Natural killer cell (primary cell): ENCODE results near the gene DGAT2. TPM values are rescaled to one million over a fixed set of nuclear protein-coding genes. Genes with fewer than 3 reads are reported as not detected.

ENCODE experiments used
- ATAC-seq, 3 donors: fragments of 150-1000 bp in 2 of 3; fragments of 200-7000 bp in 1 of 3; cut with Tn5 transposase; 1 replicate in 1 of 3; 2 replicates in 2 of 3; pipeline ENCODE4 v1.10.0; 2021; ENCODE audit warnings: mild to moderate bottlenecking in 2 of 3, moderate library complexity in 2 of 3
- DNase-seq, 2 donors: peaks; one replicate each; pipeline versions ENCODE4 v3.0.0 to v3.0.0-alpha.2; 2013 to 2021; ENCODE audit warnings: mixed read lengths in 1 of 2
- H3K27ac ChIP-seq: one replicate; pipeline ENCODE4 v1.5.1; 2013; ENCODE audit warnings: mild to moderate bottlenecking, low read length
- H3K27me3 ChIP-seq: one replicate; pipeline ENCODE4 v1.6.1; 2013; ENCODE audit warnings: low read length; ENCODE audit not compliant: control insufficient read depth, insufficient read depth
- H3K36me3 ChIP-seq: one replicate; pipeline ENCODE4 v1.6.1; 2013; ENCODE audit warnings: low read length; ENCODE audit not compliant: control insufficient read depth, insufficient read depth
- H3K4me1 ChIP-seq: one replicate; pipeline ENCODE4 v1.6.1; 2013; ENCODE audit warnings: low read length; ENCODE audit not compliant: control insufficient read depth, insufficient read depth
- H3K4me3 ChIP-seq: one replicate; pipeline ENCODE4 v1.5.1; 2013; ENCODE audit warnings: low read length
- H3K9me3 ChIP-seq: one replicate; pipeline ENCODE4 v1.6.1; 2013; ENCODE audit warnings: low read length; ENCODE audit not compliant: control insufficient read depth, insufficient read depth
- H3K27ac Mint-ChIP-seq, 2 donors: one replicate each; pipeline ENCODE4 v1.8.0; 2022; ENCODE audit warnings: mild to moderate bottlenecking in 2 of 2, mixed read lengths in 2 of 2, moderate library complexity in 1 of 2
- H3K27me3 Mint-ChIP-seq, 2 donors: one replicate each; pipeline ENCODE4 v1.8.0; 2022; ENCODE audit warnings: low read depth in 2 of 2, mixed read lengths in 2 of 2
- H3K36me3 Mint-ChIP-seq: one replicate; pipeline ENCODE4 v1.8.0; 2022; ENCODE audit warnings: mixed read lengths
- H3K4me1 Mint-ChIP-seq, 2 donors: one replicate each; pipeline ENCODE4 v1.8.0; 2022; ENCODE audit warnings: mixed read lengths in 2 of 2
- H3K4me3 Mint-ChIP-seq: one replicate; pipeline ENCODE4 v1.8.0; 2022; ENCODE audit warnings: mild to moderate bottlenecking, moderate library complexity, mixed read lengths
- H3K9me3 Mint-ChIP-seq, 2 donors: one replicate each; pipeline ENCODE4 v1.8.0; 2022; ENCODE audit warnings: mixed read lengths in 2 of 2
- CTCF ChIP-seq: fragments of 200-600 bp; IDR thresholded peaks from one replicate; pipeline ENCODE4 v1.8.0; 2022; ENCODE audit warnings: antibody characterized with exemption
- WGBS: methylation state at CpG from one replicate; pipeline ENCODE4 v1.1.7; 2013; ENCODE audit warnings: missing lambda C conversion rate; ENCODE audit not compliant: insufficient coverage; 5-methylcytosine and 5-hydroxymethylcytosine counted together
- intact Hi-C: fragments of 100-400 bp; cut with micrococcal nuclease; formaldehyde crosslinking; loops from one replicate; pipeline ENCODE4 v1.14.2; 2022
- total RNA-seq, 4 donors: library from RNA; stranded (reverse); fragments of 120-200 nt in 1 of 4; gene quantifications; one replicate each; pipeline versions ENCODE4 v1.2.3 to v1.2.4, GENCODE V29; 2013 to 2022

The DGAT2 gene
- total RNA-seq, 3 donors from 2014 or later (not counting 1 experiment from before 2014, with no cell fraction given) = 0.24 to 2.8 (median 0.75) TPM

GRCh38 chr11:75813124-75813523 is 44.5 kb downstream of the DGAT2 start:
- no peak overlapping the region for H3K4me3 ChIP-seq
- peaks cover 19% of the 10 kb centered on the region for H3K4me1 ChIP-seq
- Mint-ChIP-seq H3K4me3 (peak overlapping the region; percentile 96), H3K4me1 (peaks cover 7 to 20% of the 10 kb centered on the region in 2 donors), H3K36me3 (no peaks in the 10 kb centered on the region), H3K27me3 (no peaks in the 10 kb centered on the region), H3K27ac (no peak overlapping the region), H3K9me3 (no peaks in the 10 kb centered on the region)
- intact Hi-C loops = loop anchor here (10.0 kb wide), 1 partner anchor 422 kb away; no protein-coding TSS in a partner anchor
- no peaks in the 10 kb centered on the region for H3K36me3 ChIP-seq
- no peaks in the 10 kb centered on the region for H3K27me3 ChIP-seq
- DNase-seq (no peak), ATAC-seq (no peak)
- 83% methylated on average over 2 of the region's 2 CpGs for WGBS
- no peaks in the 10 kb centered on the region for H3K9me3 ChIP-seq
- no peak for TF ChIP-seq CTCF
- H3K27ac ChIP-seq = no peak overlapping the region

- Mint-ChIP-seq H3K27ac (no peak overlapping the region), H3K4me3 (peak overlapping the region; percentile 96), H3K27me3 (no peaks in the 10 kb centered on the region), H3K4me1 (peaks cover 7 to 21% of the 10 kb centered on the region in 2 donors), H3K9me3 (no peaks in the 10 kb centered on the region), H3K36me3 (no peaks in the 10 kb centered on the region)
- TF ChIP-seq CTCF = no peak
- H3K4me1 ChIP-seq = peaks cover 19% of the 10 kb centered on the region
- WGBS = 94% methylated on average over 1 of the region's 1 CpG
- no peaks in the 10 kb centered on the region for H3K27me3 ChIP-seq
- no peaks in the 10 kb centered on the region for H3K36me3 ChIP-seq
- intact Hi-C loops = loop anchor here (10.0 kb wide), 1 partner anchor 421 kb away; no protein-coding TSS in a partner anchor
- no peaks in the 10 kb centered on the region for H3K9me3 ChIP-seq
- no peak overlapping the region for H3K4me3 ChIP-seq
- H3K27ac ChIP-seq = no peak overlapping the region
- no peak for ATAC-seq
- DNase-seq = no peak
These were observed 45.1 kb downstream of the DGAT2 start for GRCh38 chr11:75813622-75814039.

GRCh38 chr11:75814363-75814676 is 45.7 kb downstream of the DGAT2 start:
- no peak overlapping the region for H3K27ac Mint-ChIP-seq
- H3K27me3 Mint-ChIP-seq = no peaks in the 10 kb centered on the region
- DNase-seq (no peak), ATAC-seq (peak; percentile 20 to 45 (median 35))
- no peaks in the 10 kb centered on the region for H3K36me3 ChIP-seq
- under 1% methylated on average over 12 of the region's 12 CpGs for WGBS
- H3K9me3 Mint-ChIP-seq = no peaks in the 10 kb centered on the region
- peaks cover 7 to 21% of the 10 kb centered on the region in 2 donors for H3K4me1 Mint-ChIP-seq
- no peaks in the 10 kb centered on the region for H3K36me3 Mint-ChIP-seq
- intact Hi-C loops = loop anchor here (10.0 kb wide), 1 partner anchor 420 kb away; no protein-coding TSS in a partner anchor
- H3K27me3 ChIP-seq = no peaks in the 10 kb centered on the region
- H3K4me3 Mint-ChIP-seq = peak overlapping the region; percentile 96
- peak overlapping the region; percentile 81 for H3K4me3 ChIP-seq
- peaks cover 19% of the 10 kb centered on the region for H3K4me1 ChIP-seq
- H3K27ac ChIP-seq = peak overlapping the region; percentile 86
- H3K9me3 ChIP-seq = no peaks in the 10 kb centered on the region
- no peak for TF ChIP-seq CTCF
